GM12878 (cell line): ENCODE results near the gene SS18.
"Not testable (repeated sequence)": the region's sequence is repeated elsewhere in the genome, so short reads cannot be mapped to it uniquely, and the experiment has no call there.

Source experiments
- CTCF ChIP-seq, 3 experiments: IDR thresholded peaks in 2 of 3; conservative IDR thresholded peaks in 1 of 3; 2 replicates each; pipeline ENCODE4 v1.5.1; 2011; ENCODE audit warnings: low read depth in 3 of 3, low read length in 3 of 3, mild to moderate bottlenecking in 3 of 3, control low read depth in 2 of 3, moderate library complexity in 2 of 3, inconsistent platforms in 1 of 3, mixed read lengths in 1 of 3; ENCODE audit not compliant: control insufficient read depth in 2 of 3, insufficient read depth in 1 of 3; ENCODE audit errors: extremely low read depth in 1 of 3
- MXI1 ChIP-seq: fragments of 150-350 bp; IDR thresholded peaks from 2 replicates; pipeline ENCODE4 v1.6.1; 2011; ENCODE audit warnings: low read depth, mild to moderate bottlenecking, inconsistent platforms, low read length, improper control_type of control experiment
- POLR2A ChIP-seq: IDR thresholded peaks from 2 replicates; pipeline ENCODE4 v1.6.1; 2011; ENCODE audit warnings: low read depth, mild to moderate bottlenecking, low read length
- SREBF2 ChIP-seq: IDR thresholded peaks from 2 replicates; pipeline ENCODE4 v1.6.1; 2012; ENCODE audit warnings: mild to moderate bottlenecking, low read length
- SRF ChIP-seq, 2 experiments: IDR thresholded peaks; 2 replicates each; pipeline ENCODE4 v1.6.1; 2011; ENCODE audit warnings: low read depth in 2 of 2, low read length in 2 of 2, mild to moderate bottlenecking in 1 of 2, moderate library complexity in 1 of 2
- YY1 ChIP-seq: IDR thresholded peaks from 2 replicates; pipeline ENCODE4 v1.6.1; 2011; ENCODE audit warnings: low read depth, mild to moderate bottlenecking, low read length

- not testable (repeated sequence) for TF ChIP-seq CTCF (IDR thresholded peaks at IDR 0.05 in 2 of 3, conservative IDR thresholded peaks at IDR 0.05 in 1 of 3; ENCODE audit: control insufficient read depth in 2 of 3, extremely low read depth in 1 of 3, insufficient read depth in 1 of 3, low read depth in 3 of 3, low read length in 3 of 3); POLR2A; MXI1; YY1; SREBF2; SRF (IDR thresholded peaks at IDR 0.05; ENCODE audit: low read depth in 2 of 2, low read length in 2 of 2)
Measured at GRCh38 chr18:26128192-26128591, 37.8 kb upstream of the SS18 start.
